GM10266 (cell line): ENCODE data around the gene EMC7.
"Not testable (repeated sequence)": the region's sequence is repeated elsewhere in the genome, so short reads cannot be mapped to it uniquely, and the experiment has no call there.

Source experiments
- DNase-seq: peaks from one replicate; pipeline ENCODE4 v3.0.0; 2012; ENCODE audit errors: extremely low spot score
- CTCF ChIP-seq: IDR thresholded peaks from 2 replicates; pipeline ENCODE4 v1.5.1; 2012; ENCODE audit warnings: mild to moderate bottlenecking, low read depth; ENCODE audit not compliant: control insufficient read depth, insufficient read depth; ENCODE audit errors: missing control alignments

The EMC7 gene

DNA sequence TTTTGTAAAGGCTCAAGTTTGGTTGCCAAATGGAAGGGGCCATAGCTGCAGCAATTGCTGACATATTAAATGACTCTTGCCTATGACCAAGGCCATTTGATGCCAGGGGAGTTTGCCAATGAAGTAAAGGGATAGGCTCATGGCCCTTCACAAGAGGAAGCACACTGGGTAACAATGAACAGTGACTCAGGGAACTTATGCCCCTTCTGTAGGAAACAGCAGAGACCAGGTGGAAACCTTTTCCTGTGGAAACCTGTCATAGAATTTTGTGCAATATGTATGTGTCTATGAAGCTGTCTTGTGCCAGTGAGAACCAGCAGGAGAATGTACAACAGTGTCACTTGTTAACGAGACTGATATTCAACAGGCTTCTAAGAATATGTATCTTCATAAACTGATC is 37.2 kb downstream of the EMC7 start:
- TF ChIP-seq CTCF = no peak
- DNase-seq = no peak

GRCh38 chr15:34059946-34060345 is 41.7 kb downstream of the EMC7 start:
- no peak for TF ChIP-seq CTCF
- DNase-seq = no peak

GRCh38 chr15:34059476-34059875 is 42.2 kb downstream of the EMC7 start:
- TF ChIP-seq CTCF = no peak
- DNase-seq = no peak

GRCh38 chr15:34056911-34057310 is 44.8 kb downstream of the EMC7 start:
- DNase-seq = no peak
- no peak for TF ChIP-seq CTCF

DNA sequence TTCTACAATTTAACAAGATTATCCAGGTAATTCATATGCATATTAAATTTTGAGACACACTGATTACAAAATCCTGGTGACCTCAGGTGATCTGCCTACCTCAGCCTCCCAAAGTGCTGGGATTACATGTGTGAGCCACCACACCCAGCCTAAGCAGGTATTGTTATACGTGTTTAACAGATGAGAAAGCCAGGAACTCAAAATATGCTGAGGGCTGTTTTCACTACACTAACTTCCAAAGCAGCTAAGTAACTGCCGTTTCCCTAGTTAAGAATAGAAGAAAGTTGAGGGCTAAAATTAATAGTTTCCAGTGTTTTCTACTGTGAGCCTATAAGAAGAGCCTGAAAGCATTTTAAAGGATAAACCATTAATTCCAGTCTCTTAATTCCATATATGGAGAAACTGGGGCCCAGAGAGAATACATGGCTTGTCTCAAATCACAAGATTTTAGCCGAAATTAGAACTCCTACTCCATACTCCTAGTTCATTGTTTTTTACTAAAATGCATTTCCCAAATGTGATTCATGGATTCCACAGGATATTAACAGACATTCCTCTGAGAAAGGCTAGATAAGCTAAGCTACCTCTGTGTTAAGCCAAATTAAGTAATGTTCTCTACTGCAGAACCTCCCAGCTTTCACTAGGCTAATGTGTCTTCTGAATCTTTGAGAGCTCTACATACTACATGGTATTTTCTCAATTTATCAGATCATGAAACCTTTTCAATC is 45.6 kb downstream of the EMC7 start:
- DNase-seq = no peak
- TF ChIP-seq CTCF = no peak

- TF ChIP-seq CTCF = no peak
- no peak for DNase-seq
These were observed 47.5 kb downstream of the EMC7 start for GRCh38 chr15:34054081-34054707.

- DNase-seq = not testable (repeated sequence)
These were observed 51.3 kb downstream of the EMC7 start for GRCh38 chr15:34050385-34050784.

DNA sequence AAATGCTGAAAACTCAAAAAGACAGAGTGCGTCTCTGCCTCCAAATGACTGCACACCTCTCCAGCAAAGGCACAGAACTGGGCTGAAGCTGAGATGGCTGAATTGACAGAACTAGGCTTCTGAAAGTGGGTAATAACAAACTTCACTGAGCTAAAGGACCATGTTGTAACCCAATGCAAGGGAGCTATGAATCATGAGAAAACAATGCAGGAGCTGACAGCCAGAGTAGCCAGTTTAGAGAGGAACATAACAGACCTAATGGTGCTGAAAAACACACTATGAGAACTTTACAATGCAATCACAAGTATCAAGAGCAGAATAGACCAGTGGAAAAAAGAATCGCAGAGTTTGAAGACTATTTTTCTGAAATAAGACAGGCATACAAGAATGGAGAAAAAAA is 52.5 kb downstream of the EMC7 start:
- no peak for DNase-seq

More for the DNA sequence above, 52.5 kb downstream of the EMC7 start:
- TF ChIP-seq CTCF = no peak
